Measurements from ENCODE around the gene MYOG. TPM values are rescaled to one million over a fixed set of nuclear protein-coding genes. Genes with fewer than 3 reads are reported as not detected.

Gene MYOG
- total RNA-seq, 2 experiments from 2014 or later: not detected

GRCh38 chr1:203084588-203085527 lies 954 bp downstream of the MYOG start:
- intact Hi-C loops (cut with micrococcal nuclease): no loop called here
- CTCF ChIA-PET: interaction anchor here (0.7 to 2.5 kb wide), 11 partner anchors 11 to 262 kb away, joined by 3 to 14 read pairs (median 5); no protein-coding TSS in a partner anchor

GRCh38 chr1:203083463-203083921 lies 2.3 kb downstream of the MYOG start:
- no peak for TF ChIP-seq CTCF (IDR thresholded peaks at IDR 0.05)
- CTCF ChIA-PET: interaction anchor here (0.6 to 2.5 kb wide), 9 partner anchors 10 to 133 kb away, joined by 3 to 14 read pairs (median 5); no protein-coding TSS in a partner anchor
- intact Hi-C loops (cut with micrococcal nuclease): no loop called here
- Mint-ChIP-seq H3K27me3 (peaks cover 7% of the 10 kb centered on the region), H3K9me3 (no peaks in the 10 kb centered on the region), H3K36me3 (ENCODE audit: low read depth) (no peaks in the 10 kb centered on the region), H3K4me1 (ENCODE audit: low read depth) (no peaks in the 10 kb centered on the region), H3K27ac (no peak overlapping the region), H3K4me3 (no peak overlapping the region)
- DNase-seq: no peak
- no peak for ATAC-seq
- POLR2A ChIA-PET: no interaction called here

More at GRCh38 chr1:203084588-203085527, 954 bp downstream of the MYOG start:
- Mint-ChIP-seq H3K36me3 (ENCODE audit: low read depth) (no peaks in the 10 kb centered on the region), H3K27me3 (peaks cover 9% of the 10 kb centered on the region), H3K9me3 (no peaks in the 10 kb centered on the region), H3K4me1 (ENCODE audit: low read depth) (no peaks in the 10 kb centered on the region), H3K27ac (no peak overlapping the region), H3K4me3 (no peak overlapping the region)
- POLR2A ChIA-PET: interaction anchor here (0.6 to 0.7 kb wide), 2 partner anchors 460 to 678 kb away, joined by 3 to 4 read pairs; no protein-coding TSS in a partner anchor
- DNase-seq (peak; percentile 58), ATAC-seq (peak; percentile 71)
- peak; percentile 66 for TF ChIP-seq CTCF (IDR thresholded peaks at IDR 0.05)

GRCh38 chr1:203082571-203083462 lies 3.0 kb downstream of the MYOG start:
- Mint-ChIP-seq H3K27ac (no peak overlapping the region), H3K4me1 (ENCODE audit: low read depth) (no peaks in the 10 kb centered on the region), H3K9me3 (no peaks in the 10 kb centered on the region), H3K4me3 (no peak overlapping the region), H3K36me3 (ENCODE audit: low read depth) (no peaks in the 10 kb centered on the region), H3K27me3 (peaks cover 11% of the 10 kb centered on the region)
- DNase-seq (no peak), ATAC-seq (no peak)
- POLR2A ChIA-PET: no interaction called here
- CTCF ChIA-PET: interaction anchor here (0.8 to 2.5 kb wide), 5 partner anchors 13 to 83 kb away, joined by 3 to 6 read pairs (median 5); no protein-coding TSS in a partner anchor
- intact Hi-C loops (cut with micrococcal nuclease): no loop called here
- TF ChIP-seq CTCF (IDR thresholded peaks at IDR 0.05): no peak

GRCh38 chr1:203082231-203082505 lies 3.6 kb downstream of the MYOG start:
- CTCF ChIA-PET: interaction anchor here (1.4 to 2.5 kb wide), 2 partner anchors 14 to 43 kb away, joined by 6 read pairs; no protein-coding TSS in a partner anchor
- no peaks in the 10 kb centered on the region for H3K36me3 Mint-ChIP-seq (ENCODE audit: low read depth)
- H3K27me3 Mint-ChIP-seq: peaks cover 13% of the 10 kb centered on the region
- no peak overlapping the region for H3K4me3 Mint-ChIP-seq
- no peak for ATAC-seq
- no peaks in the 10 kb centered on the region for H3K9me3 Mint-ChIP-seq
- no peaks in the 10 kb centered on the region for H3K4me1 Mint-ChIP-seq (ENCODE audit: low read depth)
- no peak for TF ChIP-seq CTCF (IDR thresholded peaks at IDR 0.05)
- no peak overlapping the region for H3K27ac Mint-ChIP-seq
- DNase-seq: no peak
- POLR2A ChIA-PET: no interaction called here
- intact Hi-C loops (cut with micrococcal nuclease): no loop called here
